ACC112 (cell line): ENCODE measurements around the gene ALDH4A1.
"Not testable (repeated sequence)": the region's sequence is repeated elsewhere in the genome, so short reads cannot be mapped to it uniquely, and the experiment has no call there.

ENCODE experiments used
- H2AFZ ChIP-seq: fragments of 200-600 bp; sonication (generic); one replicate; pipeline ENCODE4 v1.6.0; 2017; ENCODE audit warnings: antibody characterized with exemption, low read length; ENCODE audit not compliant: unreplicated experiment
- H3K27ac ChIP-seq: fragments of 200-600 bp; sonication (generic); 2 replicates; pipeline ENCODE4 v1.5.1; 2014; ENCODE audit warnings: low read depth, mild to moderate bottlenecking, antibody characterized with exemption, low read length, moderate library complexity
- H3K27me3 ChIP-seq: fragments of 200-600 bp; sonication (generic); 2 replicates; pipeline ENCODE4 v1.6.1; 2014; ENCODE audit warnings: mild to moderate bottlenecking, antibody characterized with exemption, low read length, moderate library complexity, mixed read lengths; ENCODE audit not compliant: insufficient read depth
- H3K36me3 ChIP-seq: fragments of 200-600 bp; sonication (generic); 2 replicates; pipeline ENCODE4 v1.6.1; 2016; ENCODE audit warnings: mild to moderate bottlenecking, antibody characterized with exemption, low read length, moderate library complexity, mixed read lengths; ENCODE audit not compliant: insufficient read depth
- H3K4me1 ChIP-seq: fragments of 200-600 bp; sonication (generic); one replicate; pipeline ENCODE4 v1.6.1; 2016; ENCODE audit warnings: low read length, mixed read lengths; ENCODE audit not compliant: insufficient read depth, unreplicated experiment, control insufficient read depth
- H3K4me3 ChIP-seq: fragments of 200-600 bp; sonication (generic); 2 replicates; pipeline ENCODE4 v1.5.1; 2014; ENCODE audit warnings: mild to moderate bottlenecking, low read depth, low read length
- H3K79me2 ChIP-seq: fragments of 200-600 bp; sonication (generic); one replicate; pipeline ENCODE4 v1.6.0; 2016; ENCODE audit warnings: low read length; ENCODE audit not compliant: control insufficient read depth, unreplicated experiment, insufficient read depth

Gene ALDH4A1

GRCh38 chr1:18875107-18875795 lies 27.1 kb downstream of the ALDH4A1 start:
- Histone ChIP-seq H3K27me3 (no peaks in the 10 kb centered on the region), H3K79me2 (no peaks in the 10 kb centered on the region), H2AFZ (no peak overlapping the region), H3K36me3 (no peaks in the 10 kb centered on the region), H3K27ac (no peak overlapping the region), H3K4me3 (no peak overlapping the region), H3K4me1 (no peaks in the 10 kb centered on the region)

DNA sequence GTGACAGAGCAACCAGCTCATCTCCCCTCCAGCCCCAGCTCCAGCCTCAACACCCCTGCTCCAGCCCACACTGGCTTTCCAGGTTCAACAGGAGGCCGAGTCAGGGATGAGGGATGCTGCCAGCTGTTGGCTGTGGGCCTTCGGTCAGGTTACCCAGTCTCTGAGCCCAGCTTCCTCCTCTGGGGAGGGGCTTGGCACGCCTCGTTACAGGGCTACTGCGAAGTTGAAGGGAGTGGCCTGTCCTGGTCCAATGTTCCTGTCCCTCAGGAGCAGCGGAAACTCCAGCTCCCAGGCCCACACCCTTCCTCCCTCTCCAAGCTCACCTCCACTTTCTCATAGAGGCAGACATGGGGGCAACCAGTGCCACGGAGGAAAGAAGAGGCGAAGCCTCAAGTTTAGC lies 27.8 kb downstream of the ALDH4A1 start:
- Histone ChIP-seq H3K27me3 (no peaks in the 10 kb centered on the region), H3K79me2 (no peaks in the 10 kb centered on the region), H3K27ac (no peak overlapping the region), H3K4me1 (no peaks in the 10 kb centered on the region), H3K4me3 (no peak overlapping the region), H2AFZ (no peak overlapping the region), H3K36me3 (no peaks in the 10 kb centered on the region)

DNA sequence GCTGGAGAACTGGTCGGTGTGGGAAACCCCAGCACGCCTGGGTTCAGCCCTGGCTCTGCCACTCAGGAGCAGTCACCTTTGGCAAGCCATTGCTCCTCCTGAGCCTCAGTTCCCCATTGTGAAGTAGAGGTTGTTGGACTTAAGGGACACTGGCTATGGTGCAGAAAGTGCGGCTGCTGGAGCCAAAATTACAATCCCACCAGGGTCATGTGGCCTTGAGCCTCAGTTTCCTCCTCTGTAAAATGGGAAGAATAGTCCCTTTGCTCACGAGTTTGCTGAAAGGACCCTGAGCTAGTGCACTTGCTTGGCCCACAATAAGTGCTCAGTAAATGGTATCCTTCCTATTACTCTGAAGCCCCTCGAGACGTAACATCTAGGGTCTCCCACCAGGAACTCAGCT lies 28.3 kb downstream of the ALDH4A1 start:
- Histone ChIP-seq H3K27ac (no peak overlapping the region), H3K27me3 (no peaks in the 10 kb centered on the region), H3K4me3 (no peak overlapping the region), H2AFZ (no peak overlapping the region), H3K36me3 (no peaks in the 10 kb centered on the region), H3K4me1 (no peaks in the 10 kb centered on the region), H3K79me2 (no peaks in the 10 kb centered on the region)

DNA sequence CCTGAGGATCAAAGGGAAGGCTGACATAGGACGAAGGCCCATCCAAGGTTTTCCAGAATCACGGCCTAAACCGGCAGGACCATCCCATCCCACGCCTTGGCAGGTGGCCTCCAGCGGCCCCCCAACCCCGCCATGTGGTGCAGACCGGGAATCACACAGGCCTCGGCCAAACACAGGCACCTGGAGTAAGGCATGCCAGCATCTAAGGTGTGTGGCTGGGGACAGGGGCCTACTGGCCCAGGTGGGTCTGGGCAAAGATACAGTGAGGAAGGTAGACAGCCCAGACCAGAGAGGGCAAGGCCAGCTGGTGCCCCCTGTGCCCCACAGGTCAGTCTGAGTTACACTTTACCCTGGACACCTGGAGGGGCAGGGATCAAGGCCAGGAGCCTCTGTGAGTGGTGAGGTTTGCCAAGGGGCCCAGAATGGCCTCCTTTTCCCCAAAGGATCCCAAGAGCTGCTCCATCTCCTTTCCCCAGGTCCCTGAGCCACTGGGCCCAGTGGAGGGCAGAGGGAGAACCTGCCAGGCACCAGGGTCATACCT lies 30.2 kb downstream of the ALDH4A1 start:
- no peaks in the 10 kb centered on the region for H3K36me3 ChIP-seq

GRCh38 chr1:18871401-18872070 lies 30.8 kb downstream of the ALDH4A1 start:
- Histone ChIP-seq H2AFZ (no peak overlapping the region), H3K4me3 (no peak overlapping the region), H3K27ac (no peak overlapping the region), H3K27me3 (peaks cover 7% of the 10 kb centered on the region), H3K36me3 (no peaks in the 10 kb centered on the region), H3K4me1 (no peaks in the 10 kb centered on the region), H3K79me2 (no peaks in the 10 kb centered on the region)

More for the DNA sequence above, 30.2 kb downstream of the ALDH4A1 start:
- no peak overlapping the region for H2AFZ ChIP-seq
- no peaks in the 10 kb centered on the region for H3K4me1 ChIP-seq
- H3K27ac ChIP-seq = no peak overlapping the region
- H3K4me3 ChIP-seq = no peak overlapping the region
- no peaks in the 10 kb centered on the region for H3K79me2 ChIP-seq
- peaks cover under 1% of the 10 kb centered on the region for H3K27me3 ChIP-seq

GRCh38 chr1:18870957-18871356 lies 31.4 kb downstream of the ALDH4A1 start:
- Histone ChIP-seq H3K79me2 (no peaks in the 10 kb centered on the region), H3K36me3 (no peaks in the 10 kb centered on the region), H3K4me3 (no peak overlapping the region), H3K27me3 (peaks cover 11% of the 10 kb centered on the region), H3K4me1 (no peaks in the 10 kb centered on the region), H3K27ac (no peak overlapping the region), H2AFZ (no peak overlapping the region)

DNA sequence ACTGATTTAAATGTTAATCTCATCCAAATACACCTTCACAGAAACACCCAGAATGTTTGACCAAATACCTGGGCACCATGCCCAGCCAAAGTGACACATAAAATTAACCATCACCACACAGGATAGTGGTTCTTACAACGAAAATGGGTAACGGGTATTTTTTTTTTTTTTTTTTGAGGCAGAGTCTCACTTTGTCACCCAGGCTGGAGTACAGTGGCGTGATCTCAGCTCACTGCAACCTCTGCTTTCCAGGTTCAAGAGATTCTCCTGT lies 31.8 kb downstream of the ALDH4A1 start:
- H3K4me3 ChIP-seq, H3K4me1 ChIP-seq, H3K79me2 ChIP-seq, H2AFZ ChIP-seq, H3K27ac ChIP-seq, H3K36me3 ChIP-seq: not testable (repeated sequence)
- H3K27me3 ChIP-seq = peaks cover 16% of the 10 kb centered on the region

DNA sequence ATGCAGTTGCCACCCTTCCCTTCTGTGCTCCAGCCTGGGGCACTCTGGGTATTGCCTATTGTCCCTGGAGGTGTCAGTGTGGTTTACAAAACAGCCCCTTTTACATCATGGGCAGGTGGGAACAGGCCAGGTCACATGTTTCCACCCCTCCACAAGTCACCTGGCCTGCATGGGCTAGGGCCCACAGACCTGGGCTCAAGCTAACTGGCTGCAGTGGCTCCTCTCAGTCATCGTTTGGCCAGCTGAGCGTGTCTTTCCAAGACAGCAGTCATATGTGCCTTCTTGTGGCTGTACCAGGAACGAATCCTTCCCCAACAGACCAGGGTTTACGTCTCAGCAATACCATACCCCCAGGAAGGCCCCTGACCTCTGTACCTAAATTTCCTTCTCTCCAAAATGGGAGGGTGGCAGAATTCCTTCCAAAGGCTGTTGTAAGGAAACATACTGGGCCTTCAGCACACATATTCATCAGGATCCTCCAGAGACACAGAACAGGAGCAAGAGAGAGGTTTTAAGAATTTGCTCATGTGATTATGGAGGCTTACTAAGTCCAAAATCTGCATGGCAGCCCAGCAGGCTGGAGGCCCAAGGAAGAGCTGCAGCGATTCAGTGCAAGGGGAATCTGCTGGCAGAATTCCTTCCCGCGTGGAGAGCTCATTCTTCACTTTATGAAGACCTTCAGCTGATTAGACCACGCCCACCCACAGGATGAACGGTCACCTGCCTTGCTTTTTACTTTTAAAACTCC lies 32.3 kb downstream of the ALDH4A1 start:
- peaks cover 19% of the 10 kb centered on the region for H3K27me3 ChIP-seq
- H3K27ac ChIP-seq = no peak overlapping the region

DNA sequence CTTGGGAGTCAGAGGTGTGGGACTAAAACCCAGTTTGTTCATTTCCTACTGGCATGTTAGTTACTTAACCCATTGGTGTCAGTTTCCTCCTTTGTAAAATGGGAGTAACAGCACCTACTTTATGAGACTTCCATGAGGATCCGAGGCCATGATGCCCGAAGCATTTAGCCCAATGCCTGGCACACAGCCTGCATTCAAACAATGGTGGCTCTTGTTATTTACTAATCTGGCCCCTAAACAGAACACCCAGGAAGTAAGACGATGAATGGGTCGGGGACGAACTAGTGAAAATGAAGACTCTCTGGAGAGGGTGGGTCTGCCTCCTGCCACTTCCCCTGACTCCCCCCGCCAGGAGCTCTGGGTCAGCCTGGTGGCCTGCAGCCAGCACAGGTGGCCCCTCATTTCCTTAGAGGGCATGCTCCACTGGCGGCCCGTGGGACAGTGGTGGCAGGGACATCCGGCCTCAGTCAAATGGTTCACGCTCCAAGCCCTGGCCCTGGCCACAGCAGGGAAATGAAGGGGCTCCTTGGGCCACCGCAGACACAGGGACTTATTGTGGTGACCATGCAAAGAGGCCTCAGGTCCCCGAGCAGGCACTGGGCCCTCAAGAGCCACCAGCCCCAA lies 33.4 kb downstream of the ALDH4A1 start:
- Histone ChIP-seq H3K79me2 (no peaks in the 10 kb centered on the region), H3K27ac (no peak overlapping the region), H2AFZ (no peak overlapping the region)

More for the DNA sequence above, 32.3 kb downstream of the ALDH4A1 start:
- H3K36me3 ChIP-seq = no peaks in the 10 kb centered on the region
- H3K4me3 ChIP-seq = no peak overlapping the region
- H3K4me1 ChIP-seq = no peaks in the 10 kb centered on the region
- no peak overlapping the region for H2AFZ ChIP-seq
- no peaks in the 10 kb centered on the region for H3K79me2 ChIP-seq

GRCh38 chr1:18868354-18868753 lies 34.0 kb downstream of the ALDH4A1 start:
- Histone ChIP-seq H3K4me1 (no peaks in the 10 kb centered on the region), H3K4me3 (no peak overlapping the region), H3K27me3 (peaks cover 27% of the 10 kb centered on the region), H2AFZ (no peak overlapping the region), H3K79me2 (no peaks in the 10 kb centered on the region), H3K36me3 (no peaks in the 10 kb centered on the region), H3K27ac (no peak overlapping the region)

More for the DNA sequence above, 33.4 kb downstream of the ALDH4A1 start:
- Histone ChIP-seq H3K27me3 (peaks cover 27% of the 10 kb centered on the region), H3K4me1 (no peaks in the 10 kb centered on the region), H3K4me3 (no peak overlapping the region), H3K36me3 (no peaks in the 10 kb centered on the region)
